Iris pigment epithelial cell (primary cell): ENCODE measurements around the gene ZNF219.

Experiments used
- DNase-seq: peaks from one replicate; pipeline ENCODE4 v3.0.0-alpha.2; 2011; ENCODE audit warnings: low read depth

The ZNF219 gene

DNA sequence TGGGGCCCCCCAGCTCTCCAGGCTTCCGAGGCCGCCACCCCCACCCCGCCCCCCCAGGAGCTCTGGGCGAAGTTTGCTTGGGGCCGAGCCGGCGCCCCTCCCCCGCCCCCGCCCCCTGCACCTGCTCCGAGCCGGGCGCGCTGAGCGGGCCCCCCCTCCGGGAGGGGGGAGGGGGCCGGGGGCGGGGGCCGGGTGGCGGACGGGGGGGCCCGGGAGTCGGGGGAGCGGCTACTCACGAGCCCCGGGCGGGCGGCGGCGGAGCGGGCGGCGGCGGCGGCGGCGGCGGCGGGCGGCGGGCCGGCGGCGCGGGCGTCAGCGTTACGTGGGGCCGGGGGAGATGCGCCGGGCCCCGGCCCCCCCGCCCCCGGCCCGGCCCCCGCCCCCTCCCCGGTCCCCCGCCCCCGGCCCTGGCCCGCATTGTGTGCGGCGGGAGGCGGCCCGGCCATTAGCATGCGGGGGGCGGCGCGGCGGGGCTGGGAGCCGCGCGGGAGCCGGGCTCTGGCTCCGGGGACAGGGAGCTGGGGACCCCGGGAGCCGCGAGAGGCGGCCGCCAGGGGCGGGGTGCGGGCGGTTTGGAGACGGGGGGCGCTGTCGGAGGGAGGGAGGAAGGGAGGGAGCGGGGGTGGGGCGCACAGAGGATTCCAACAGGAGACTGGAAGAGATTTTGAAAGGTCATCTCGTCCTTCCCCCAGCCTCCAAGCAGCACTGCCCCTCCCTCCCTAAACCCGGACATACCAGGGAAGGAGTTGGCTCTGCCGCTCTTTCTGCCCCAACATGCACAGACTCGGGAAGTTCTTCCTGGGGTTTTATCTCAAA lies at the start of gene ZNF219:
Gene ZNF219, minus strand, starts transcription at position 580 of the 816 bp plus-strand sequence. CDS start 5,064 bp downstream, outside the sequence.
- peak; percentile 43 for DNase-seq

DNA sequence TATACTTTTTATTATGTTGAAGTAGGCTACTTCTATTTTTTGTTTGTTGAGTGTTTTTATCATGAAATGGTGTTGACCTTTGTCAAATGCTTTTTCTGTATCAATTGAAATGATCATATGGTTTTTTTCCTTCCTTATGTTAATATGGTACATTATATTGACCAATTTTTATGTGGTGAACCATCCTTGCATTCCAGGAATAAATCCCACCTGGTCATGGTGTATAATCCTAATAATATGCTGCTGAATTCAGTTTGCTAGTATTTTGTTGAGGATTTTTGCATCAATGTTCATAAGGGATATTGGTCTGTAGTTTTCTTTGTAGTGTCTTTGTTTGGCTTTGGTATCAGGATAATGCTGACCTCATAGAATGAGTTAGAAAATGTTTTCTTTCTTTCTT lies 47.0 kb upstream of the ZNF219 start:
- no peak for DNase-seq

- DNase-seq, result no peak
These were observed 43.9 kb upstream of the ZNF219 start for GRCh38 chr14:21142357-21142756.

DNA sequence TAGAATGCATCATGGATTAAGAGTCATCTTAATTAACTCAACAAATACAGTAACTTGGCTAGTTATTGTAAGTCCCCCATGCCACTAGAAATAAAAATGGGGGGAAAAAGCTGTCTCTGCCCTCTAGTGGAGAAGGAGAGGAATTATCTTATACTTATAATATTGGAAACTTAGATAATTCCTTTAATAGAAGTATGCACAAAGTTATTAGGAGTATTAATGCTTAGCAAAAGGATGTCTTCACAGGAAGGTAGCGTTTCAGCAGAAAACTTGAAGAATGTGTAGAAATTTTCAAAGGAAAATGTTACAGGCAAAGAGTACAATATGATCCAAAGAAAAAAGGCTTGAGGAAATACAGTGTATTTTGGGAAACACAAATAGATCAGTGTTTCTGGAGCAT lies 37.6 kb upstream of the ZNF219 start:
- DNase-seq, result peak; percentile 10

- no peak for DNase-seq
These were observed 35.4 kb upstream of the ZNF219 start for GRCh38 chr14:21133901-21134300.

DNA sequence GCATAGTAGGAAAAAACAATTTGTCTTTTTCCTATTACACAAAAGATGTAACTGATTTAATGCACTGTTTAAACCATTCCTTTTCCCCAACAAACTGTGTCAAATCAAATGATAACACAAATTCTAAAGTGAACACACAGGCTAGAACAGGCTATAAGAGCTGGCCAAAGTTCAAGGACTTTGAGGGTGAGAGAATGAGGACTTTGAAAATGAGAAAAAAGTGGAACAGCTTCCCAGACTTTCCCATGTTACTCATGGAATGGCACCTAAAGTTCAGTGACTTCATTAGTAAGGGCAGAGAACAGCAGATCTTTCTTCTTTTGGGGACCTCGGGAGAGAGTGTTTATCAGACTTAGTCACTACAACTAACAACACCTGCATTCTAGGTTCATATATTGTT lies 25.0 kb upstream of the ZNF219 start:
- no peak for DNase-seq

DNA sequence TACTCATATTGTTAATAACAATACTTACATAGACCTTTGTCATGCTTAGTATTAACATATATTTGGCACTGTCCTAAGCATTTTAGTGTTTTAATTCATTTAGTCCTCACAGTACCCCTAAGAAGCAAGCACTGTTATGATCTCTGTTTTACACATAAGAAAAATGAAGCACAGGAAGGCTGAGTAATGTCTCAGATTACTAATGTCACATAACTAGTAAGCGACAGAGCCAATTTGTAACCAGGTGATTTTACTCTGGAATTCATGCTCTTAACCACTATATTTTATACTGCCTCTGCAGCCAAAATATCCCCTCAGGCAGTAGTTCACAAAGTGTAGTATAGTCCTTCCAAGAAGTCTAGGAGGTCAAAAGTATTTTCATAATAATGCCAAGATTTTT lies 22.7 kb upstream of the ZNF219 start:
- no peak for DNase-seq

GRCh38 chr14:21120686-21121085 lies 22.2 kb upstream of the ZNF219 start:
- DNase-seq, result no peak

- no peak for DNase-seq
These were observed 20.5 kb upstream of the ZNF219 start for GRCh38 chr14:21118933-21119332.

- no peak for DNase-seq
These were observed 14.9 kb upstream of the ZNF219 start for GRCh38 chr14:21113369-21113768.

GRCh38 chr14:21112255-21112654 lies 13.8 kb upstream of the ZNF219 start:
- DNase-seq, result no peak

GRCh38 chr14:21109377-21110138 lies 11.1 kb upstream of the ZNF219 start:
- no peak for DNase-seq

- no peak for DNase-seq
These were observed 10.3 kb upstream of the ZNF219 start for GRCh38 chr14:21108791-21109190.

DNA sequence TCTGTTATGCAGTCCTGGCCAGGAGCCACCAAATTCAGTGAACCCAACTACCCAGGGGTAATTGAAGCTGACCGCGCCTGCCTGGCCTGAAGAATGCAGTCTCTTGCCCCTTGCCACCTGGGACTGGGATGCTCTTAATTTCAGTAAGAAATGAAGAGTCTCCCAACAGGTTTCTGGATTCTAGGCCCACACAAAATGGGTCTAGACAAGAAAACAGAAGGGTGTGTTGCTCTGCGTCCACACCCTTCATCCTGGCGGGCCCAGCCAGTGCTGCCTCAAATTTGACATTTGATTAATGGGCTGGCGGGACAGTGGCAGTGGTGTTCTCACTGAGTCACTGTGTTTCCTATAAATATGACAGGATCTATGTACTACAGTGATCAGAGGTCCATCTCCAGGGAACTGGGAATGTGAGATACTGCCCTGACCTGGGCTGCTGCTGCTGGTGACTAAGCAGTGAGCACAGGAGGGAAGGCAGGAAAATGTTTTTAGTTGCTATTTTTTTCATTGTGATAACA lies 8.9 kb upstream of the ZNF219 start:
- peak; percentile 29 for DNase-seq

- DNase-seq, result peak; percentile 76
These were observed 8.2 kb upstream of the ZNF219 start for GRCh38 chr14:21106498-21107282.

DNA sequence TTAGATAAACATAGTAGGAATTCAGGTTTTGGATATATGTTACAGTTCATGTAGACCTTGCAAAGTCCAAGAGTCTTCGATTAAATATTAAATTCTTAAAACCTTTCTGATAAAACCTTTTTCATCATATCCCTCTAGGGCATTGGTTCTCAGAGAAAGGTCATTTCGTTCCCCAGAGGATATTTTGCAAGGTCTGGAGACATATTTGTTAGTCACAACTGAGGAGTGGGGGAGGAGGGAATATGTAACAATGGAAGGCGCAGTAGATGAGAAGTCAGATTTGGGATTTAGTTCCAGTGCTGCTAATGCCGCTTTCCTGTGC lies 7.7 kb upstream of the ZNF219 start:
- peak; percentile 62 for DNase-seq

- no peak for DNase-seq
These were observed 6.6 kb upstream of the ZNF219 start for GRCh38 chr14:21105095-21105494.

- peak; percentile 82 for DNase-seq
These were observed 6.1 kb upstream of the ZNF219 start for GRCh38 chr14:21104448-21105060.

GRCh38 chr14:21103710-21104447 lies 5.4 kb upstream of the ZNF219 start:
- DNase-seq, result peak; percentile 97

DNA sequence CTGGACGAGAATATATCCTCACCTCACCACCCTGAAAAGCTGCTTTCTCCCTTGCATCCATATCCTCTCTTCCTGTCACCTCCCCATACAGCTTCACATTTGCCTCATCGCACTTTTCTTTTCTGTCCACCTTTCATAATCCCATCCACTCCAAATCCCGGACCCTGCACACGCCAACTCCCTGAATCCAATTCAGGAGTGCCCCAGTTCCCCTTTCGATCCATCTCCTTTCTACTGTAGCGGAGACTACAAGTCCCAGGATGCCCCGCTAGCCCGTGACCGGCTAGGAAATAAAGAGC lies 4.9 kb upstream of the ZNF219 start:
- no peak for DNase-seq
